Neural cell (in vitro differentiated cells): ENCODE measurements around the gene YLPM1. TPM values are rescaled to one million over a fixed set of nuclear protein-coding genes. Genes with fewer than 3 reads are reported as not detected.

Experiments
- H2AFZ ChIP-seq: fragments of 200-600, 300-800 bp; sonication (generic), shearing (Covaris generic); 2 replicates; pipeline ENCODE4 v1.6.0; 2014; ENCODE audit warnings: low read depth, mild to moderate bottlenecking, antibody characterized with exemption, low read length, moderate library complexity
- H3F3A ChIP-seq: fragments of 200-600 bp; shearing (Covaris generic); 2 replicates; pipeline ENCODE4 v1.6.1; 2016; ENCODE audit warnings: mild to moderate bottlenecking, moderate library complexity, mixed read lengths, antibody characterized with exemption, low read length; ENCODE audit not compliant: insufficient read depth, poor library complexity, severe bottlenecking
- H3K27ac ChIP-seq: fragments of 200-600, 300-800 bp; sonication (generic), shearing (Covaris generic); 2 replicates; pipeline ENCODE4 v1.5.1; 2014; ENCODE audit warnings: mild to moderate bottlenecking, low read length, moderate library complexity
- H3K27me3 ChIP-seq: fragments of 300-800, 200-600 bp; sonication (generic), shearing (Covaris generic); 2 replicates; pipeline ENCODE4 v1.6.0; 2014; ENCODE audit warnings: mild to moderate bottlenecking, low read depth, low read length, moderate library complexity; ENCODE audit not compliant: insufficient read depth
- H3K36me3 ChIP-seq: fragments of 300-800, 200-600 bp; sonication (generic), shearing (Covaris generic); 2 replicates; pipeline ENCODE4 v1.5.1; 2014; ENCODE audit warnings: mild to moderate bottlenecking, antibody characterized with exemption, low read length, moderate library complexity; ENCODE audit not compliant: insufficient read depth
- H3K4me2 ChIP-seq: fragments of 300-800, 200-600 bp; sonication (generic), shearing (Covaris generic); 2 replicates; pipeline ENCODE4 v1.6.0; 2014; ENCODE audit warnings: mild to moderate bottlenecking, low read length
- H3K4me3 ChIP-seq: fragments of 300-800, 200-600 bp; sonication (generic), shearing (Covaris generic); 2 replicates; pipeline ENCODE4 v1.5.1; 2014; ENCODE audit warnings: mild to moderate bottlenecking, low read length, moderate library complexity
- H3K79me2 ChIP-seq: fragments of 200-600 bp; shearing (Covaris generic); replicated peaks from 2 replicates; pipeline ENCODE4 v1.6.0; 2014; ENCODE audit warnings: mild to moderate bottlenecking, low read length, moderate library complexity; ENCODE audit not compliant: insufficient read depth
- H3K9ac ChIP-seq: fragments of 300-800, 200-600 bp; sonication (generic), shearing (Covaris generic); 2 replicates; pipeline ENCODE4 v1.6.1; 2016; ENCODE audit warnings: mild to moderate bottlenecking, low read length, mixed read lengths
- H3K9me2 ChIP-seq: fragments of 200-600 bp; shearing (Covaris generic); 2 replicates; pipeline ENCODE4 v1.6.1; 2016; ENCODE audit warnings: mild to moderate bottlenecking, low read length, mixed read lengths; ENCODE audit not compliant: insufficient read depth
- H3K9me3 ChIP-seq: fragments of 200-600, 300-800 bp; sonication (generic), shearing (Covaris generic); 2 replicates; pipeline ENCODE4 v1.6.1; 2016; ENCODE audit warnings: mild to moderate bottlenecking, mixed run types, low read length, moderate library complexity, mixed read lengths
- H4K20me1 ChIP-seq: fragments of 200-600 bp; shearing (Covaris generic); 2 replicates; pipeline ENCODE4 v1.6.1; 2016; ENCODE audit warnings: mild to moderate bottlenecking, mixed run types; ENCODE audit not compliant: insufficient read depth
- CTCF ChIP-seq: fragments of 450-650 bp; IDR thresholded peaks from 2 replicates; pipeline ENCODE4 v1.5.1; 2014; ENCODE audit warnings: antibody characterized with exemption, mild to moderate bottlenecking, moderate library complexity; ENCODE audit not compliant: poor library complexity, severe bottlenecking
- EP300 ChIP-seq: fragments of 450-650 bp; conservative IDR thresholded peaks from 2 replicates; pipeline ENCODE4 v1.6.1; 2014; ENCODE audit warnings: antibody characterized with exemption, mild to moderate bottlenecking, moderate library complexity; ENCODE audit not compliant: poor library complexity, severe bottlenecking
- EZH2 ChIP-seq: fragments of 200-600, 300-800 bp; shearing (Covaris generic), sonication (generic); IDR thresholded peaks from 2 replicates; pipeline ENCODE4 v1.6.1; 2014; ENCODE audit warnings: antibody characterized with exemption, low read length, borderline replicate concordance, mild to moderate bottlenecking; ENCODE audit not compliant: insufficient read depth, poor library complexity, severe bottlenecking
- MXI1 ChIP-seq: fragments of 450-650 bp; conservative IDR thresholded peaks from 2 replicates; pipeline ENCODE4 v1.6.1; 2014; ENCODE audit warnings: antibody characterized with exemption, mild to moderate bottlenecking; ENCODE audit not compliant: poor library complexity, severe bottlenecking
- POLR2AphosphoS5 ChIP-seq: IDR thresholded peaks from 2 replicates; pipeline ENCODE4 v1.6.1; 2012
- RAD21 ChIP-seq: fragments of 450-650 bp; conservative IDR thresholded peaks from 2 replicates; pipeline ENCODE4 v1.6.1; 2014; ENCODE audit warnings: antibody characterized with exemption, mild to moderate bottlenecking, moderate library complexity
- REST ChIP-seq: IDR thresholded peaks from 2 replicates; pipeline ENCODE4 v1.6.1; 2012; ENCODE audit warnings: borderline replicate concordance
- SMC3 ChIP-seq: fragments of 450-650 bp; conservative IDR thresholded peaks from 2 replicates; pipeline ENCODE4 v1.6.1; 2014; ENCODE audit warnings: antibody characterized with exemption, mild to moderate bottlenecking, moderate library complexity; ENCODE audit not compliant: poor library complexity
- TAF1 ChIP-seq: IDR thresholded peaks from 2 replicates; pipeline ENCODE4 v1.6.1; 2012; ENCODE audit warnings: low read depth
- polyA plus RNA-seq: library from polyadenylated mRNA; depleted of rRNA; stranded (reverse); fragments of >200 nt; gene quantifications from 2 replicates; pipeline ENCODE4 v1.2.3, GENCODE V29; 2014

The YLPM1 gene
- polyA plus RNA-seq, 1 donor from 2014 or later = 63.4 TPM

- no peaks in the 10 kb centered on the region for H3K9me3 ChIP-seq
- no peak overlapping the region for H2AFZ ChIP-seq
- H3F3A ChIP-seq = peaks cover 4% of the 10 kb centered on the region
- no peaks in the 10 kb centered on the region for H4K20me1 ChIP-seq
- H3K4me3 ChIP-seq = peak overlapping the region; percentile 10
- TF ChIP-seq CTCF (no peak), POLR2AphosphoS5 (no peak), REST (no peak), EZH2 (no peak), MXI1 (no peak), EP300 (no peak), TAF1 (no peak), SMC3 (no peak), RAD21 (no peak)
- peak overlapping the region; percentile 13 for H3K9ac ChIP-seq
- peaks cover 6% of the 10 kb centered on the region for H3K36me3 ChIP-seq
- no peaks in the 10 kb centered on the region for H3K79me2 ChIP-seq
- H3K4me2 ChIP-seq = no peak overlapping the region
- peak overlapping the region; percentile 81 for H3K27ac ChIP-seq
- H3K9me2 ChIP-seq = no peaks in the 10 kb centered on the region
- H3K27me3 ChIP-seq = no peaks in the 10 kb centered on the region
These were observed 78.4 kb downstream of the YLPM1 start for GRCh38 chr14:74841230-74842207.

GRCh38 chr14:74843653-74844052, 80.5 kb downstream of the YLPM1 start:
- Histone ChIP-seq H4K20me1 (no peaks in the 10 kb centered on the region), H3F3A (no peaks in the 10 kb centered on the region), H3K9me3 (no peaks in the 10 kb centered on the region), H3K9me2 (no peaks in the 10 kb centered on the region), H3K4me3 (no peak overlapping the region), H2AFZ (no peak overlapping the region), H3K4me2 (no peak overlapping the region), H3K27me3 (no peaks in the 10 kb centered on the region), H3K27ac (no peak overlapping the region), H3K9ac (no peak overlapping the region), H3K36me3 (no peaks in the 10 kb centered on the region), H3K79me2 (no peaks in the 10 kb centered on the region)
- no peak for TF ChIP-seq MXI1
- no peak for TF ChIP-seq RAD21
- TF ChIP-seq SMC3 = no peak
- no peak for TF ChIP-seq EP300
- TF ChIP-seq EZH2 = no peak
- no peak for TF ChIP-seq CTCF
- TF ChIP-seq REST = no peak
- TF ChIP-seq POLR2AphosphoS5 = no peak
- no peak for TF ChIP-seq TAF1
